ENCODE data around the gene TMOD4.
"Not testable (repeated sequence)": the region's sequence is repeated elsewhere in the genome, so short reads cannot be mapped to it uniquely, and the experiment has no call there.

TMOD4 gene

GRCh38 chr1:151175863-151176262 lies at the start of gene TMOD4:
TMOD4 (minus strand) TSS chr1:151175981; CDS start chr1:151174875, 1,106 bp downstream.
- DNase-seq (ENCODE audit: low read depth, low spot score): peak; percentile 42

GRCh38 chr1:151222130-151222529 lies 46.3 kb upstream of the TMOD4 start:
- DNase-seq (ENCODE audit: low read depth, low spot score): peak; percentile 28

GRCh38 chr1:151221616-151222015 lies 45.8 kb upstream of the TMOD4 start:
- no peak for DNase-seq (ENCODE audit: low read depth, low spot score)

- no peak for DNase-seq (ENCODE audit: low read depth, low spot score)
These were observed 37.8 kb upstream of the TMOD4 start for GRCh38 chr1:151213560-151213959.

- DNase-seq (ENCODE audit: low read depth, low spot score): peak; percentile 23
These were observed 36.4 kb upstream of the TMOD4 start for GRCh38 chr1:151211972-151212705.

GRCh38 chr1:151210830-151211229 lies 35.0 kb upstream of the TMOD4 start:
- DNase-seq (ENCODE audit: low read depth, low spot score): peak; percentile 65

GRCh38 chr1:151205381-151205965 lies 29.7 kb upstream of the TMOD4 start:
- not testable (repeated sequence) for DNase-seq (ENCODE audit: low read depth, low spot score)

GRCh38 chr1:151199873-151200581 lies 24.2 kb upstream of the TMOD4 start:
- DNase-seq (ENCODE audit: low read depth, low spot score): peak; percentile 82

- DNase-seq (ENCODE audit: low read depth, low spot score): peak; percentile 99
These were observed 22.7 kb upstream of the TMOD4 start, which contains the start of gene PIP5K1A for GRCh38 chr1:151198254-151199127. PIP5K1A (plus strand) TSS chr1:151198552; CDS start chr1:151198997, 445 bp downstream.

GRCh38 chr1:151197863-151198253 lies 22.1 kb upstream of the TMOD4 start:
- no peak for DNase-seq (ENCODE audit: low read depth, low spot score)

- DNase-seq (ENCODE audit: low read depth, low spot score): peak; percentile 86
These were observed 20.6 kb upstream of the TMOD4 start for GRCh38 chr1:151196292-151196800.

GRCh38 chr1:151194894-151195594 lies 19.3 kb upstream of the TMOD4 start:
- peak; percentile 90 for DNase-seq (ENCODE audit: low read depth, low spot score)

- DNase-seq (ENCODE audit: low read depth, low spot score): no peak
These were observed 18.1 kb upstream of the TMOD4 start for GRCh38 chr1:151193856-151194255.

- no peak for DNase-seq (ENCODE audit: low read depth, low spot score)
These were observed 17.5 kb upstream of the TMOD4 start for GRCh38 chr1:151193304-151193703.

- DNase-seq (ENCODE audit: low read depth, low spot score): no peak
These were observed 16.3 kb upstream of the TMOD4 start for GRCh38 chr1:151192047-151192446.

GRCh38 chr1:151189637-151190445 lies 14.1 kb upstream of the TMOD4 start, which contains the start of gene VPS72:
VPS72 (minus strand) TSS chr1:151190197; CDS start chr1:151190121, 76 bp downstream.
- DNase-seq (ENCODE audit: low read depth, low spot score): peak; percentile 96

- not testable (repeated sequence) for DNase-seq (ENCODE audit: low read depth, low spot score)
These were observed 12.9 kb upstream of the TMOD4 start for GRCh38 chr1:151188667-151189066.

GRCh38 chr1:151187205-151187604 lies 11.4 kb upstream of the TMOD4 start:
- DNase-seq (ENCODE audit: low read depth, low spot score): peak; percentile 28

GRCh38 chr1:151184211-151184610 lies 8.4 kb upstream of the TMOD4 start:
- DNase-seq (ENCODE audit: low read depth, low spot score): no peak

Measured in astrocyte of the hippocampus (primary cell).